Endothelial cell of umbilical vein (primary cell): ENCODE results near the gene FXYD6. TPM values are rescaled to one million over a fixed set of nuclear protein-coding genes. Genes with fewer than 3 reads are reported as not detected.

Experiments
- BruUV-seq: library from RNA; stranded (reverse); fragments of 400-500 nt; replicated peaks from 2 replicates; lab custom pipeline; 2021; lab: Mats Ljungman, UMichigan
- CTCF ChIA-PET: fragments of 300-600, 350-600 bp; sonication (Branson Sonifier 250); formaldehyde crosslinking; loops from one replicate; lab custom pipeline; 2021; ENCODE audit warnings: antibody characterized with exemption, inconsistent platforms; lab: Charles Lee
- POLR2A ChIA-PET: fragments of 300-600, 350-600 bp; sonication (Branson Sonifier 250); formaldehyde crosslinking; loops from one replicate; lab custom pipeline; 2021; ENCODE audit warnings: antibody characterized with exemption, inconsistent platforms; lab: Charles Lee
- DNase-seq: peaks from one replicate; pipeline ENCODE4 v3.0.0-alpha.2; 2011; ENCODE audit warnings: low read depth, low spot score
- FAIRE-seq: peaks from 2 replicates; lab custom pipeline; 2011; peaks lifted over from hg19 to GRCh38; lab: Jason Lieb, UNC
- H2AFZ ChIP-seq: 2 replicates; pipeline ENCODE4 v1.6.0; 2012; ENCODE audit warnings: low read depth, low read length, control low read depth, inconsistent platforms
- H3K27ac ChIP-seq: 2 replicates; pipeline ENCODE4 v1.5.1; 2011; ENCODE audit warnings: low read depth, mild to moderate bottlenecking, control low read depth, low read length, moderate library complexity; ENCODE audit not compliant: insufficient read depth
- H3K27me3 ChIP-seq, 2 experiments: 2 replicates each; pipeline versions ENCODE4 v1.6.0 to v1.6.1; 2011; ENCODE audit warnings: low read length in 2 of 2, mixed read lengths in 1 of 2; ENCODE audit not compliant: control insufficient read depth in 2 of 2, insufficient read depth in 2 of 2
- H3K36me3 ChIP-seq, 2 experiments: 2 replicates in 1 of 2; 3 replicates in 1 of 2; pipeline ENCODE4 v1.5.1; 2011; ENCODE audit warnings: low read length in 2 of 2, mild to moderate bottlenecking in 1 of 2, moderate library complexity in 1 of 2; ENCODE audit not compliant: control insufficient read depth in 2 of 2, insufficient read depth in 2 of 2; ENCODE audit errors: extremely low read depth in 1 of 2
- H3K4me1 ChIP-seq: 3 replicates; pipeline ENCODE4 v1.5.1; 2011; ENCODE audit warnings: mild to moderate bottlenecking, low read length; ENCODE audit not compliant: control insufficient read depth, insufficient read depth; ENCODE audit errors: extremely low read depth
- H3K4me2 ChIP-seq: 2 replicates; pipeline ENCODE4 v1.6.1; 2011; ENCODE audit warnings: low read length, control low read depth, mixed read lengths; ENCODE audit not compliant: insufficient read depth
- H3K4me3 ChIP-seq, 3 experiments: fragments of 200-600 bp in 1 of 3; sonication (generic), shearing (Covaris generic) in 1 of 3; replicated peaks in 1 of 3; 2 replicates each; pipeline ENCODE4 v1.5.1; 2011 to 2016; ENCODE audit warnings: control low read depth in 3 of 3, low read length in 3 of 3, mild to moderate bottlenecking in 2 of 3, inconsistent platforms in 1 of 3, low read depth in 1 of 3, moderate library complexity in 1 of 3; ENCODE audit not compliant: insufficient read depth in 1 of 3
- H3K79me2 ChIP-seq: 2 replicates; pipeline ENCODE4 v1.6.0; 2012; ENCODE audit warnings: low read length, inconsistent platforms; ENCODE audit not compliant: control insufficient read depth, insufficient read depth
- H3K9ac ChIP-seq: replicated peaks from 2 replicates; pipeline ENCODE3; 2011; ENCODE audit warnings: low read length, control low read depth; ENCODE audit not compliant: insufficient read depth; ENCODE audit errors: extremely low read depth
- H3K9me1 ChIP-seq: replicated peaks from 3 replicates; pipeline ENCODE4 v1.6.0; 2011; ENCODE audit warnings: mild to moderate bottlenecking, low read length; ENCODE audit not compliant: control insufficient read depth, insufficient read depth; ENCODE audit errors: extremely low read depth
- H3K9me3 ChIP-seq: replicated peaks from 2 replicates; pipeline ENCODE4 v1.5.1; 2012; ENCODE audit warnings: low read length, inconsistent platforms; ENCODE audit not compliant: control insufficient read depth, insufficient read depth
- H4K20me1 ChIP-seq: replicated peaks from 2 replicates; pipeline ENCODE3; 2011; ENCODE audit warnings: mild to moderate bottlenecking, low read length; ENCODE audit not compliant: control insufficient read depth, insufficient read depth; ENCODE audit errors: extremely low read depth
- CTCF ChIP-seq, 2 donors: IDR thresholded peaks; 1 replicate in 1 of 2; 2 replicates in 1 of 2; pipeline ENCODE4 v1.5.1; 2011; ENCODE audit warnings: low read length in 2 of 2, mild to moderate bottlenecking in 2 of 2, moderate library complexity in 2 of 2, control low read depth in 1 of 2, inconsistent platforms in 1 of 2, low read depth in 1 of 2; ENCODE audit not compliant: insufficient read depth in 1 of 2; ENCODE audit errors: extremely low read depth in 1 of 2
- EZH2 ChIP-seq: IDR thresholded peaks from 2 replicates; pipeline ENCODE4 v1.6.1; 2012; ENCODE audit warnings: borderline replicate concordance, low read depth, mild to moderate bottlenecking, moderate library complexity, low read length, inconsistent platforms; ENCODE audit not compliant: severe bottlenecking
- FOS ChIP-seq: IDR thresholded peaks from 2 replicates; pipeline ENCODE4 v1.6.1; 2011; ENCODE audit warnings: mild to moderate bottlenecking, low read length, moderate library complexity, borderline replicate concordance; ENCODE audit not compliant: insufficient read depth
- JUN ChIP-seq: IDR thresholded peaks from 2 replicates; pipeline ENCODE4 v1.6.1; 2011; ENCODE audit warnings: borderline replicate concordance, low read depth; ENCODE audit not compliant: insufficient read length, insufficient read depth
- MYC ChIP-seq: IDR thresholded peaks from one replicate; pipeline ENCODE4 v1.6.1; 2011; ENCODE audit warnings: mild to moderate bottlenecking, low read depth, low read length
- POLR2A ChIP-seq: IDR thresholded peaks from 2 replicates; pipeline ENCODE4 v1.6.1; 2012; ENCODE audit warnings: low read depth, mild to moderate bottlenecking, control low read depth, low read length
- POLR2AphosphoS5 ChIP-seq: IDR thresholded peaks from 2 replicates; pipeline ENCODE4 v1.6.1; 2012; ENCODE audit warnings: low read depth, mild to moderate bottlenecking, control low read depth, low read length, moderate library complexity; ENCODE audit not compliant: insufficient read depth
- dilution Hi-C: fragments of 300-500 bp; cut with MboI; formaldehyde crosslinking; loops from one replicate; pipeline ENCODE4 v1.15.0; 2019; ENCODE audit warnings: low sequenced_read_pairs; ENCODE audit not compliant: extremely low pct_ligation_motif_present
- intact Hi-C: fragments of 100-400 bp; cut with micrococcal nuclease; formaldehyde crosslinking; loops from one replicate; pipeline ENCODE4 v1.10.0; 2022
- polyA plus RNA-seq, 4 experiments: library from polyadenylated mRNA; depleted of rRNA in 3 of 4; stranded (reverse) in 3 of 4; unstranded in 1 of 4; fragments of >200 nt; gene quantifications; 2 replicates each; pipeline versions ENCODE4 v1.2.1 to v1.2.3, GENCODE V29; 2011 to 2012; ENCODE audit warnings: missing spikeins in 1 of 4
- total RNA-seq: library from RNA; stranded (reverse); gene quantifications from 2 replicates; pipeline ENCODE4 v1.2.3, GENCODE V29; 2021

Gene FXYD6
- total and polyA plus RNA-seq, 2 donors (not counting 3 experiments of a cell fraction or from before 2014, with no cell fraction given) = 1.4 to 8.7 TPM

- FAIRE-seq = no peak
- H3K4me2 ChIP-seq = no peak overlapping the region
- H4K20me1 ChIP-seq = no peaks in the 10 kb centered on the region
- intact Hi-C loops (no loop called here), dilution Hi-C loops (no loop called here)
- H3K9me3 ChIP-seq = no peaks in the 10 kb centered on the region
- no peaks in the 10 kb centered on the region for H3K4me1 ChIP-seq
- peaks cover 53 to 57% of the 10 kb centered on the region in 2 experiments for H3K27me3 ChIP-seq
- H3K4me3 ChIP-seq = no peak overlapping the region
- ChIA-PET POLR2A (no interaction called here), CTCF (interaction anchor here (1.0 kb wide), 1 partner anchor 50 kb away, joined by 3 read pairs; no protein-coding TSS in a partner anchor)
- no peaks in the 10 kb centered on the region for H3K79me2 ChIP-seq
- no peak overlapping the region for H3K9ac ChIP-seq
- H3K9me1 ChIP-seq = no peaks in the 10 kb centered on the region
- no peak for TF ChIP-seq POLR2A
- no peak for TF ChIP-seq JUN
- TF ChIP-seq MYC = no peak
- TF ChIP-seq CTCF (IDR thresholded peaks at IDR 0.05; ENCODE audit: extremely low read depth in 1 of 2, insufficient read depth in 1 of 2, low read depth in 1 of 2, low read length in 2 of 2) = no peak
- no peak for TF ChIP-seq FOS
- DNase-seq = no peak
- no peak overlapping the region for H2AFZ ChIP-seq
- no peak overlapping the region for H3K27ac ChIP-seq
- no TSS peak for BruUV-seq
- no peaks in the 10 kb centered on the region for H3K36me3 ChIP-seq
Measured at GRCh38 chr11:117873828-117874125, 2.7 kb downstream of the FXYD6 start.

- Histone ChIP-seq H3K9me1 (no peaks in the 10 kb centered on the region), H3K4me3 (no peak overlapping the region), H3K9ac (no peak overlapping the region), H3K9me3 (no peaks in the 10 kb centered on the region), H3K4me2 (no peak overlapping the region), H3K79me2 (no peaks in the 10 kb centered on the region), H3K36me3 (no peaks in the 10 kb centered on the region), H2AFZ (no peak overlapping the region), H3K4me1 (no peaks in the 10 kb centered on the region), H3K27ac (no peak overlapping the region), H4K20me1 (no peaks in the 10 kb centered on the region), H3K27me3 (peaks cover 49 to 52% of the 10 kb centered on the region in 2 experiments)
- no peak for FAIRE-seq
- TF ChIP-seq EZH2 = peak; percentile 21
- TF ChIP-seq POLR2AphosphoS5 = no peak
- CTCF ChIA-PET = interaction anchor here (1.0 kb wide), 1 partner anchor 50 kb away, joined by 3 read pairs; no protein-coding TSS in a partner anchor
- POLR2A ChIA-PET = no interaction called here
- intact Hi-C loops = no loop called here
- dilution Hi-C loops = no loop called here
- DNase-seq = no peak
- BruUV-seq = no TSS peak
Measured at GRCh38 chr11:117872975-117873827, 3.3 kb downstream of the FXYD6 start.
